HG02981 (cell line): Measurements from ENCODE around the gene PBRM1.
"Not testable (repeated sequence)": the region's sequence is repeated elsewhere in the genome, so short reads cannot be mapped to it uniquely, and the experiment has no call there.

ENCODE experiments used
- ATAC-seq: cut with Tn5 transposase; IDR thresholded peaks from one replicate; pipeline ENCODE4 v1.9.1; 2021; ENCODE audit warnings: mild to moderate bottlenecking, moderate library complexity; ENCODE audit not compliant: unreplicated experiment

Gene PBRM1

DNA sequence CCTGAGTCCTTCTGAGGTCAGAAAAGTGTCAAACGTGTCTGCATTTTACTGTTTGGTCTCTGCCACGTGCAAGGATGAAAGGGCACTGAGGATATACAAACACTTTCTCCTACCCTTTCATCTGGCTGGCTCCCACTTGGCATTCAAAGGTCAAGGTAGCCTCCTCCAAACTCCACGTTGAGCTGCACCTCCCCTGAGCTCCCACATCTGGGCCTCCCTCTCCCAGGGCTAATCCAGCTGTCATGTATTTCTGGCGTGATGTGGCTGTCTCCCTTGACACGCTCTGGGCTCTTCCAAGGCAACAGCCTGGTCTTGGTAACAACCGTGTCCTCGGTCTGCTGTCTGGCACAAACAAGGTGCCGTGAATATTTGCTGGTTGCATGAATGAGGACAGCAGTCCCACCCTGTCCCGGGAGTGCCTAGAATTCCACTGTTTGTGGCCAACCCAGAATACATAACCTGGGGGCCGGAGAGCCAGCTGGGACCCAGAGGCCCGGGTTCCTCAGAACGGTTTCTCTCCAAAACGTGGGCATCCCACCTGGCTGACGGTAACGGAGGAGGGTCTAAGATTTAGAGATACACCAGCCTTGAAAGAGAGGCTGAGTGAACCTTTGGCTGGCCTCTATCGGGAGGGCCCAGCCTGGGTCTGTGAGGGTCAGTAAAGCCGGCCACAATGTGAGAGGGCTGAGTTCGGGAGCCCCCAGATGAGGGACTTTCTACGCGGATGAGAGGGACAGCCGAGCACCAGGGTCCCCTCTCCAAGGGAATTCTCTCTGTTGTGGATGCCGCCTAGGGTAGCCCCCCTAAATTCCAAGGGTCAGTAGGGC is 19.1 kb upstream of the PBRM1 start:
- no peak for ATAC-seq

- ATAC-seq: no peak
Observed at GRCh38 chr3:52703341-52703740, 17.6 kb upstream of the PBRM1 start.

DNA sequence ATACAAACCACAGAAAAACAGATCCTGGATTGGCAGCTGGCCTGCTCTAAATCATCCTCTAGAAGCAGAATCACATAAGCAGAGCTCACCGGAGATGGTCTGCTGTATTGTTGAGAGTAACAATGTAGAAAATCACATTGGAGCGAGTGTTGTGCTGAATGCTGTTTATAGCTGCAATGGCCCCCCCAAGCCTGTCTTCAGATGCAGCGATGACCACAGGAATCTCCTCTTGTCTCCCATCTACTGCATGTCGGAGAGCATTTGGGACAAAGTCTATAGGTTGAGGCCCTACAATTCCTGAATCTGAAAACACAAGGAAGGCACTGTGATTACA is 11.9 kb upstream of the PBRM1 start:
- ATAC-seq: no peak

- ATAC-seq: no peak
Observed at GRCh38 chr3:52696830-52697631, 11.3 kb upstream of the PBRM1 start.

- ATAC-seq: no peak
Observed at GRCh38 chr3:52695798-52696671, 10.3 kb upstream of the PBRM1 start.

- ATAC-seq: no peak
Observed at GRCh38 chr3:52694528-52695189, 8.9 kb upstream of the PBRM1 start.

- no peak for ATAC-seq
Observed at GRCh38 chr3:52693071-52693470, 7.4 kb upstream of the PBRM1 start.

GRCh38 chr3:52690560-52690959 is 4.8 kb upstream of the PBRM1 start:
- ATAC-seq: no peak

GRCh38 chr3:52689151-52689550 is 3.4 kb upstream of the PBRM1 start:
- ATAC-seq: no peak

GRCh38 chr3:52688266-52688665 is 2.6 kb upstream of the PBRM1 start:
- ATAC-seq: no peak

GRCh38 chr3:52685285-52685708 is 416 bp downstream of the PBRM1 start:
- ATAC-seq: peak; percentile 68

GRCh38 chr3:52684184-52684583 is 1.5 kb downstream of the PBRM1 start:
- no peak for ATAC-seq

DNA sequence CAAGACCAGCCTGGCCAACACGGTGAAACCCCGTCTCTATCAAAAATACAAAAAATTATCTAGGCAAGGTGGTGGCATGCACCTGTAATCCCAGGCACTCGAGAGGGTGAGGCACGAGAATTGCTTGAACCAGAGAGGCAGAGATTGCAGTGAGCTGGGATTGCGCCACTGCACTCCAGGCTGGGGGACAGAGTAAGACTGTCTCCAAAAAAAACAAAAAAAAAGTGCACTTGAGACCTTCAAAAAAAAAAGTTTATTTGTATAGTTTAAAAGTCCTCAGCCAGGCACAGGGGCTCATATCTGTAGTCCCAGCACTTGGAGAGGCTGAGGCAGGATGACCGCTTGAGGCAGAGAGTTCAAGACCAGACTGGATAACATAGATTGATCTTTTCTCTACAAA is 2.1 kb downstream of the PBRM1 start:
- ATAC-seq: no peak

- no peak for ATAC-seq
Observed at GRCh38 chr3:52682016-52682415, 3.7 kb downstream of the PBRM1 start.

GRCh38 chr3:52681596-52681995 is 4.1 kb downstream of the PBRM1 start:
- ATAC-seq: no peak

GRCh38 chr3:52679811-52680210 is 5.9 kb downstream of the PBRM1 start:
- no peak for ATAC-seq

- ATAC-seq: no peak
Observed at GRCh38 chr3:52679199-52679538, 6.5 kb downstream of the PBRM1 start.

DNA sequence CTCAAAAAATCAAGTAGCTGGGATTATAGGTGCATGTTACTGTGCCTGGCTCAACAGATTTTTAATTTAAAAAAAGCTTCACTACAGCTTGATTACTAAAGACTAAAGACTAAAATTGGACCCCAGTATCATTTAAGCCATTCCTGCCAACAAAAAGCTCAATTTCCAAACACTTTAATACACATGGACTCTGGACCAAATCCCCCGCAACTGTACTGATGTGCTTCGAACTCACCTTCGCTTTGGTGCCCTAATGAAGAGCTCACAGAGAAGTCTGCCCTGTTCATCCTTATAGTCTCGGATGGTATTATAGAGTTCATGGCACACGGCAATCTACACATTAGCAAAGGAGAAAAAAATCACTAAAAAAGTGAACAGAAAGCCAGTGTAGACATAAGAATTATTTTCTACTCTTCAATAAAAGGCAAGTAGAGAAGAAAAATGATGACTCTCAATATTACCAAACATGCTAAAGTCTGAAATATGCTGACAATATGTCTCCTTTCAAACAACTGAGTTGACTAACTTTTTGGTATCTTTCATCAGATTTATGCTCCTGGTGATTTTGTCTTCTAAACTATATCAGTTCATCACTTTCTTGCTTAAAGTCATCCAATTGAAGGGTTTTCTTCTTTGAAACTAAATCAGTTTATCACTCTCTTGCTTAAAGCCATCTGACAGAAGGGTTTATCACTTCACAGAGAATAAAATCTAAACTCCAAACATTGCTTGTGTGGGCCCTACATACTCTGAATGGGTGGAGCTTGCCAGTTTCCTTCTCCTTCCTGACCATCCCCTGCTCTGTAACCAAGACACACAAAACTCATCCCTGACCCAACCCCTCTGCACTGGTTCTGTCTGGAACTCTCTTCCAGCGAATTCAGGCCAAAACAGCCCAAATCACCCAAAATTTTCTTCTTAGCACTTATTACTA is 7.2 kb downstream of the PBRM1 start:
- no peak for ATAC-seq

DNA sequence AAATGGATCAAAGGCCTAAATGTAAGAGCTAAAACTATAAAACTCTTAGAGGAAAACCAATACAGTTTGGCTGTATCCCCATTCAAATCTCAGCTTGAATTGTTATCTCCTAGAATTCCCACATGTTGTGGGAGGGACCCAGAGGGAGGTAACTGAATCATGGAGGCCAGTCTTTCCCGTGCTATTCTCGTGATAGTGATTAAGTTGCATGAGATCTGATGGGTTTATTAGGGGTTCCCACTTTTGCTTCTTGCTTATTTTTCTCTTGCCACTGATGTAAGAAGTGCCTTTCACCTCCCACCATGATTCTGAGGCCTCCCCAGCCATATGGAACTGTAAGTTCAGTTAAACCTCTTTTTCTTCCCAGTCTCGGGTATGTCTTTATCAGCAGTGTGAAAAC is 9.5 kb downstream of the PBRM1 start:
- not testable (repeated sequence) for ATAC-seq

DNA sequence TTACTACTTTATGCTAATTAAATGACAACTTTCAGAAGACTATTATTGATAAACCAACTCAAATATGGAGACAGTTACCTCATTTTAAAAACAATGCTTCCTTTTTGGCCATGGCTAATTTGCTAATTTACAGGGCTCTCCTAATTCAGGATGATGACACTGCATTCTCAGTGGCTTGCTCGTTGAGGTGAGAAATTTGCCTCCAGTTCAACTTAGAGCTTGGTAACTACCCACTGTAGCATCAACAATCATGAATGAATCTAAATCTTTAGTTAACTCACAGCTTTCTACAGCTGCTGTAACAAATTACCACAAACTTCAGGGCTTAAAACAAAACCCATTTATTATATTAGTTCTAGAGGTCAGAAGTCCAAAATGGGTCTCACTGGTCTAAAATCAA is 14.0 kb downstream of the PBRM1 start:
- ATAC-seq: no peak
